ENCODE measurements around the gene SRPK1.

Gene SRPK1

DNA sequence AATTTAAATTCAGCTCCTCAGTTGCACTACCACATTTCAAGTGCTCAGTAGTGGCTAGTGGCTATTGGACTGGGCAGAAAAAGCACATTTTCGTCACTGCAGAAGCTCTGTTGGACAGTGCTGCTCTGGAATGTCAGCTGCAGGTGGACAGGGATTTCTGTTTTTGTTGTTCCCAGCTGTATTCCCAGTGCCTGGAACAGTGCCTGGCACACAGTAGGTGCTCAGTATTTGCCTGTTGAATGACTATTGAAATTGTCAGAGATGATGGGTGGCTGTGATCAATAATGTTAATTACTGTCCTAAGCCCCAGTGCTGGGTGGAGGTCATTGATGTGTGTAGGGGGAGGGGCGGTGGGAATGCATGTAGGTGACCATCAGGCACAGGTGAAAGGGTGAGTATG, 134.6 kb downstream of the SRPK1 start:
- no peak for FAIRE-seq
- DNase-seq (ENCODE audit: insufficient read length), result no peak
- no peak for TF ChIP-seq POLR2AphosphoS5 (IDR thresholded peaks at IDR 0.05; ENCODE audit: low read depth, low read length)
- TF ChIP-seq TAF1 (IDR thresholded peaks at IDR 0.05; ENCODE audit: borderline replicate concordance, low read depth, low read length), result no peak

DNA sequence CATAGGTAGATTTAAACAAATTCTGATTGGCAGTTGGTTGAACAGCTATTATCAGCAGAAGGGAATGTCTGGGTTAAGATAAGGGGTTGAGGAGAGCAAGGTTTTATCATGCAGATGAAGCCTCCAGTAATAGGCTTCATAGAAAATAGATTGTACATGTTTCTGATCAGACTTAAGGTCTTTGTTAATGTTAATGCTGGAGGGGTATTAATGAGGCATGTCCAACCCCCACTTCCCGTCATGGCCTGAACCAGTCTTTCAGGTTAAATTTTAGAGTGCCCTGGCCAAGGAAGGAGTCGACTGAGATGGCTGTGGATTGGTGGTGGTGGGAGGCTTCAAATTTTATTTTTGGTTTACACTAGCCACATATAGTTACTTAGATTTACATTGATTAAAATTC, 136.7 kb downstream of the SRPK1 start:
- no peak for FAIRE-seq
- TF ChIP-seq TAF1 (IDR thresholded peaks at IDR 0.05; ENCODE audit: borderline replicate concordance, low read depth, low read length), result no peak
- TF ChIP-seq POLR2A (IDR thresholded peaks at IDR 0.05; ENCODE audit: low read depth, low read length), result no peak
- no peak for TF ChIP-seq POLR2AphosphoS5 (IDR thresholded peaks at IDR 0.05; ENCODE audit: low read depth, low read length)
- DNase-seq (ENCODE audit: insufficient read length), result no peak
